RWPE1 (cell line): ENCODE measurements around the gene HRNR.

Experiments used
- CTCF ChIA-PET: fragments of 350-600 bp; sonication (Branson Sonifier 250); formaldehyde crosslinking; extraction: SDS; loops from one replicate; lab custom pipeline; 2021; lab: Yijun Ruan, JAX
- POLR2A ChIA-PET: fragments of 400-600 bp; formaldehyde crosslinking; extraction: SDS; loops from one replicate; lab custom pipeline; 2020; ENCODE audit warnings: antibody characterized with exemption; ENCODE audit not compliant: low non-redundant PET; lab: Yijun Ruan, JAX
- DNase-seq: peaks from one replicate; pipeline ENCODE4 v3.0.0; 2012; ENCODE audit warnings: low spot score
- H3K27ac ChIP-seq: fragments of 450-650 bp; 2 replicates; pipeline ENCODE4 v1.5.1; 2017
- CTCF ChIP-seq: fragments of 450-650 bp; conservative IDR thresholded peaks from 2 replicates; pipeline ENCODE4 v1.5.1; 2017; ENCODE audit warnings: low read depth, mild to moderate bottlenecking

The HRNR gene

GRCh38 chr1:152190589-152190988, 33.4 kb downstream of the HRNR start:
- peak; percentile 53 for DNase-seq
- ChIA-PET CTCF (interaction anchor here (2.2 kb wide), 1 partner anchor 268 kb away, joined by 7 read pairs; no protein-coding TSS in a partner anchor), POLR2A (no interaction called here)
- no peak overlapping the region for H3K27ac ChIP-seq
- TF ChIP-seq CTCF, result no peak

GRCh38 chr1:152189657-152190442, 34.1 kb downstream of the HRNR start:
- POLR2A ChIA-PET, result no interaction called here
- CTCF ChIA-PET, result interaction anchor here (0.5 to 1.5 kb wide), 3 partner anchors 30 to 269 kb away, joined by 3 to 12 read pairs (median 8); no protein-coding TSS in a partner anchor
- peak; percentile 71 for TF ChIP-seq CTCF
- H3K27ac ChIP-seq, result peak overlapping the region; percentile 63
- DNase-seq, result peak; percentile 48

DNA sequence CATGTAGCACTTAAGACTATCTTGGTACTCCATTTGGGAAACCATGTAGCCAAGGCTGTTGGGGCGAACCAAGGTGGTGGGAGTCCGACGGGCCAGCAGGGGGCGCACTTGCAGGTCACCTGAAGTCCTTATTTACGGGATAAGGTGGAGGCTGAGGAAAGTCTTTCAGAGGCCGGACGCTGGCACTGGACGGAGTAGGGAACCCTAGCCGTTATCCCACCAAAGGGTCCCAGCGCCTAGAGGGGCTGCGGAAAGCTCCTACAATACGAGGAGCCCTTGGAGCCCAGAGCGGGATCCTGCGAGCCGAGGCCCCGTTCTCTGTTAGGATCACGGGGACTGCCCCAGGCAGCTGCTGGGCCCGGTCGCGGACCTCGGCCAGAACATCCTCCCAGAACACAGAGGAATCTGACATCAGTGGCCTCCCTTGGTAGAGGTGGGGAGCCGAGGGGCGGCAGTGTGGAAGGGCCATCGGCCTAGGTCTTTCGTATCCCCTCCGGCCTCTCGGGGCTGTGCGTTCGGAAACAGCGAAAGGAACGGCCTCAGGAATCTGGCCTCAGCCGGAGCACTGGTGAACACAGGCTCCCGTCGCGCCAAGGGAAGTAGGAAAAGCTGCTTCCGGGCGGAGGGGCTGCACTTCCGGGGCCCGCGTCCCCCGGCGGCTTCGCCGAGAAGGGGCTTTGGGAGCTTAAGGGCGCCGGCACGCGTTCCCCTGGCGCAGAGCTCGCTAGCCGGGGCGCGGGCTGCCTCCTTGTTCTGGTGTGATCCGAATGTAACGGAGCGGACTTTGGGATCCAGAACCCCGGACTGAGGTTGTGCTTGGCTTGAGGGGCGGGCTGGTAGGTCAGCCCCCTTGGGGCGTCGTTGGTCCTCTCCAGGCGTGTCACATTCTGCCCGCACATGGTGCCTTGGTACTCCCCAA, 35.1 kb downstream of the HRNR start:
- TF ChIP-seq CTCF, result peak; percentile 58
- ChIA-PET POLR2A (no interaction called here), CTCF (interaction anchor here (0.5 to 1.5 kb wide), 7 partner anchors 23 to 270 kb away, joined by 3 to 12 read pairs (median 4); no protein-coding TSS in a partner anchor)
- peak overlapping the region; percentile 63 for H3K27ac ChIP-seq
- no peak for DNase-seq

DNA sequence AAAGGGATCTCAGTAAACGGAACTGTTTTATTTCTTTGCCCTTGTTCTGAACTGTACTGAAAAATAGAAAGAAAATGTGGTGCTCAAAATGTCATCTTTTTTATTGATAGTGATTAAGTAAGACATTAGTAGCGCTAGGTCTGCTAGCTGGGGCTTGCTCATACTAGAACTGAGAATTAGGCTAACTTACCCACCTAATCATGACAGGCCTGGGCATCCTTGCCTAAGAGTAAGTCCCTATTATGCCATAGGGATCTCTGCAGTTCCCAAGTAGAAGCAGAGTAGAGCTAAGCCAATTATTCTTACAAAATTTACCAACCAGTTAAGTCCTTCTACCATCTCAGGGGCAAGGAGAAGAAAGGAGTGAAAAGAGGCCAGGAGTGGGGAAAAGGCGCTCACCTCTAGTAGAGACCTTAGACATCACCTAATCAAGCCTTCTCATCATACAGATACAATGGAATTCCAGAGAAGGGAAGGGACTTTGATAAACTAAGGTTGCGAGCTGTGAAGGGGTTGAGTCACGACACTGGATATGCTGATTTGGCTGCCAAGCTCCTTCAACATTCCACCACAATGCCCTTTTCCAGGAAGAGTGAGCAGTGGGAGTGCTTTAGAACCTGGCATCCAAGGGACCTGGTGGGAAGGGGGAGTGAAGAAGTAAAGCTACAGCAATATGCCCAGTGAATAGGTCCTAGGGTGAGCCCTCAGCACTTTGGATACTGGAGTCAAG, 37.3 kb downstream of the HRNR start:
- CTCF ChIA-PET, result interaction anchor here (0.7 to 2.4 kb wide), 10 partner anchors 19 to 272 kb away, joined by 3 to 14 read pairs (median 4); no protein-coding TSS in a partner anchor
- POLR2A ChIA-PET, result no interaction called here
- H3K27ac ChIP-seq, result peak overlapping the region; percentile 70
- no peak for TF ChIP-seq CTCF
- DNase-seq, result no peak

DNA sequence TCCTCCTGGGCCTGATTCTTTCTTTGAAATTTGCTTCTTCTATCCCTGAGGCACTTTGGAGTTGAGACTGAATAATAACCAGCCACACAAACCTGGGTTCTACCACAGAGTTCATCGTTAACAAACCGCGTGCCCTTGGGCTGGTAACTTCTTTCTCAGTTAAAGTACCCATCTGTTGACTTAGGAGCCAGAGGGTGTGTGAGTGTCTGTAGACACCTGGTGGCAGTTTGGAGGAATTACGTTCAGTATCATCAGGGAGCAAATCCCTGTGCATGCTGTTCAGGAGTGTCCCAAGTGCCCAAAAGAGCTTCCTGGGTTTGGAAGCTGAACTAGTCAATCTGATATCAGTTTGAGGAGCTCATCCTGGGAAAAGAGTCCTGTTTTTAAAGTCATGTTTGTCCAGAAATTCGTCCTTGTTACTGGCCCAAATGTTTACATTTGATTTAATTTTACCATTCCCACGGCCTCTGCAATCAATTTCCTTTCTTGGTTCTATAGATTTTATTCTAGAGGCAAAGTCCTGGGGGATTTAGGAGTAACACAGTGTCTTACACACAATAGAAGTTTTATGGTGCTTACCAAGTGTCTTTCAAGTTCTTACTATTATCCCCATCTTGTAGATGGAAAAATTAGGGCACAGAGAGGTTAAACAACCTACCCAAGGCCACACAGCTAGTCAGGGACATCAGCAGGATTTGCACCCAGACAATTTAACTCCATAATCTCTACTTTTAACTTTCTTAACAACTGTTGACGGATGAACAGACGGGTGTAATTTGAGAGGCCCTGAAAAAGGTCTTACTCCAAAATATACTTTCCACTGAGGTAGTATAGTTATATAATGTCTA, 38.2 kb downstream of the HRNR start:
- CTCF ChIA-PET, result interaction anchor here (0.6 to 3.3 kb wide), 12 partner anchors 18 to 273 kb away, joined by 3 to 20 read pairs (median 4); no protein-coding TSS in a partner anchor
- POLR2A ChIA-PET, result no interaction called here
- H3K27ac ChIP-seq, result no peak overlapping the region
- peak; percentile 64 for DNase-seq
- peak; percentile 80 for TF ChIP-seq CTCF
